H1 (cell line): ENCODE measurements around the gene FRS2. TPM values are rescaled to one million over a fixed set of nuclear protein-coding genes. Genes with fewer than 3 reads are reported as not detected.

Source experiments
- CTCF ChIA-PET: fragments of 300-600 bp; sonication (Branson Sonifier 250); formaldehyde crosslinking; loops from one replicate; lab custom pipeline; 2021; ENCODE audit not compliant: partially characterized antibody; lab: Charles Lee
- POLR2A ChIA-PET: fragments of 300-600 bp; sonication (Branson Sonifier 250); formaldehyde crosslinking; loops from one replicate; lab custom pipeline; 2021; ENCODE audit warnings: inconsistent platforms; ENCODE audit not compliant: partially characterized antibody; lab: Charles Lee
- DNase-seq, 2 experiments: peaks; one replicate each; pipeline versions ENCODE4 v3.0.0 to v3.0.0-alpha.2; 2010 to 2022; ENCODE audit warnings: low spot score in 2 of 2, low read depth in 1 of 2, mixed read lengths in 1 of 2
- FAIRE-seq: peaks from 2 replicates; lab custom pipeline; 2011; peaks lifted over from hg19 to GRCh38; lab: Jason Lieb, UNC
- H2AFZ ChIP-seq: 2 replicates; pipeline ENCODE4 v1.8.1; 2012; ENCODE audit warnings: low read length, inconsistent platforms
- H2AK5ac ChIP-seq: 2 replicates; pipeline ENCODE4 v1.6.1; 2013; ENCODE audit warnings: low read depth, low read length
- H2BK120ac ChIP-seq: replicated peaks from 2 replicates; pipeline ENCODE3; 2013; ENCODE audit warnings: low read depth, low read length, inconsistent platforms
- H2BK12ac ChIP-seq: 2 replicates; pipeline ENCODE4 v1.6.1; 2013; ENCODE audit warnings: low read depth, low read length
- H2BK15ac ChIP-seq: 2 replicates; pipeline ENCODE4 v1.6.1; 2013; ENCODE audit warnings: low read length
- H2BK20ac ChIP-seq: 2 replicates; pipeline ENCODE4 v1.6.1; 2013; ENCODE audit warnings: low read length
- H2BK5ac ChIP-seq: 2 replicates; pipeline ENCODE4 v1.6.1; 2013; ENCODE audit warnings: low read depth, low read length
- H3K14ac ChIP-seq: 2 replicates; pipeline ENCODE4 v1.6.1; 2013; ENCODE audit warnings: inconsistent platforms; ENCODE audit not compliant: insufficient read length
- H3K18ac ChIP-seq: 2 replicates; pipeline ENCODE4 v1.6.1; 2013; ENCODE audit warnings: low read length; ENCODE audit errors: extremely low read depth
- H3K23ac ChIP-seq: 2 replicates; pipeline ENCODE4 v1.6.1; 2013; ENCODE audit warnings: inconsistent platforms; ENCODE audit not compliant: insufficient read length
- H3K23me2 ChIP-seq: 2 replicates; pipeline ENCODE4 v1.6.1; 2013; ENCODE audit warnings: low read depth, low read length
- H3K27ac ChIP-seq: 2 replicates; pipeline ENCODE4 v1.6.1; 2011; ENCODE audit warnings: low read depth, low read length, inconsistent platforms
- H3K27me3 ChIP-seq, 4 experiments: replicated peaks in 1 of 4; 1 replicate in 1 of 4; 2 replicates in 3 of 4; pipeline versions ENCODE4 v1.6.1 to v1.8.1; 2011 to 2013; ENCODE audit warnings: low read length in 3 of 4, mild to moderate bottlenecking in 3 of 4, inconsistent platforms in 2 of 4, mixed read lengths in 2 of 4, moderate library complexity in 1 of 4; ENCODE audit not compliant: control insufficient read depth in 3 of 4, insufficient read depth in 3 of 4; ENCODE audit errors: extremely low read depth in 1 of 4
- H3K36me3 ChIP-seq, 4 experiments: 2 replicates each; pipeline versions ENCODE4 v1.6.1 to v1.8.1; 2011 to 2013; ENCODE audit warnings: mild to moderate bottlenecking in 4 of 4, low read length in 3 of 4, moderate library complexity in 2 of 4, control low read depth in 1 of 4, inconsistent platforms in 1 of 4; ENCODE audit not compliant: insufficient read depth in 4 of 4, control insufficient read depth in 2 of 4
- H3K4ac ChIP-seq: replicated peaks from 2 replicates; pipeline ENCODE3; 2013; ENCODE audit warnings: low read length, low read depth, mixed read lengths, inconsistent platforms; ENCODE audit not compliant: insufficient read length
- H3K4me1 ChIP-seq, 4 experiments: replicated peaks in 1 of 4; 1 replicate in 1 of 4; 2 replicates in 3 of 4; pipeline versions ENCODE4 v1.6.1 to v1.8.1; 2011 to 2013; ENCODE audit warnings: low read length in 3 of 4, inconsistent platforms in 2 of 4, mixed read lengths in 1 of 4; ENCODE audit not compliant: insufficient read depth in 4 of 4, control insufficient read depth in 3 of 4
- H3K4me2 ChIP-seq, 2 experiments: 2 replicates each; pipeline versions ENCODE4 v1.6.1 to v1.8.1; 2011 to 2013; ENCODE audit warnings: low read depth in 2 of 2, low read length in 2 of 2, control low read depth in 1 of 2, inconsistent platforms in 1 of 2, mild to moderate bottlenecking in 1 of 2; ENCODE audit not compliant: insufficient read depth in 1 of 2
- H3K4me3 ChIP-seq, 4 experiments: fragments of 200-600, 300-600 bp in 1 of 4; sonication (generic), shearing (Covaris generic), sonication (Bioruptor Twin) in 1 of 4; 2 replicates each; pipeline versions ENCODE4 v1.5.1 to v1.8.1; 2011 to 2016; ENCODE audit warnings: low read length in 4 of 4, low read depth in 3 of 4, control low read depth in 2 of 4, inconsistent platforms in 2 of 4, mild to moderate bottlenecking in 2 of 4, mixed read lengths in 1 of 4, moderate library complexity in 1 of 4; ENCODE audit not compliant: insufficient read depth in 2 of 4; ENCODE audit errors: extremely low read depth in 1 of 4
- H3K56ac ChIP-seq: replicated peaks from 2 replicates; pipeline ENCODE3; 2013; ENCODE audit warnings: low read depth, mild to moderate bottlenecking, mixed read lengths, low read length, inconsistent platforms; ENCODE audit not compliant: insufficient read length
- H3K79me1 ChIP-seq: 2 replicates; pipeline ENCODE4 v1.6.1; 2013; ENCODE audit warnings: low read depth, low read length, control low read depth
- H3K79me2 ChIP-seq, 2 experiments: 2 replicates each; pipeline versions ENCODE4 v1.6.1 to v1.8.1; 2012 to 2013; ENCODE audit warnings: low read length in 2 of 2, mild to moderate bottlenecking in 2 of 2, inconsistent platforms in 1 of 2; ENCODE audit not compliant: insufficient read depth in 2 of 2, control insufficient read depth in 1 of 2
- H3K9ac ChIP-seq, 4 experiments: replicated peaks in 1 of 4; 1 replicate in 1 of 4; 2 replicates in 3 of 4; pipeline versions ENCODE4 v1.6.1 to v1.8.1; 2011 to 2013; ENCODE audit warnings: low read depth in 3 of 4, low read length in 3 of 4, control low read depth in 2 of 4, mild to moderate bottlenecking in 2 of 4, moderate library complexity in 2 of 4, inconsistent platforms in 1 of 4; ENCODE audit errors: extremely low read depth in 1 of 4
- H3K9me3 ChIP-seq, 2 experiments: 2 replicates each; pipeline versions ENCODE4 v1.6.1 to v1.8.1; 2012 to 2013; ENCODE audit warnings: mild to moderate bottlenecking in 2 of 2, moderate library complexity in 2 of 2, control low read depth in 1 of 2, inconsistent platforms in 1 of 2, low read depth in 1 of 2, low read length in 1 of 2, mixed read lengths in 1 of 2; ENCODE audit not compliant: insufficient read depth in 2 of 2
- H4K20me1 ChIP-seq, 2 experiments: replicated peaks in 1 of 2; 2 replicates each; pipeline versions ENCODE3 to v1.8.1; 2011 to 2013; ENCODE audit warnings: inconsistent platforms in 2 of 2, low read length in 2 of 2, mild to moderate bottlenecking in 1 of 2; ENCODE audit not compliant: insufficient read depth in 2 of 2, control insufficient read depth in 1 of 2
- H4K5ac ChIP-seq: 2 replicates; pipeline ENCODE4 v1.6.1; 2013; ENCODE audit warnings: low read length, low read depth, mixed read lengths, inconsistent platforms; ENCODE audit not compliant: insufficient read length
- H4K8ac ChIP-seq: 2 replicates; pipeline ENCODE4 v1.8.0; 2013; ENCODE audit warnings: mild to moderate bottlenecking, moderate library complexity, low read length, inconsistent platforms; ENCODE audit not compliant: insufficient read depth; ENCODE audit errors: extremely low read depth
- H4K91ac ChIP-seq: replicated peaks from 2 replicates; pipeline ENCODE3; 2013; ENCODE audit warnings: low read length, mixed read lengths, inconsistent platforms; ENCODE audit not compliant: insufficient read length
- ASH2L ChIP-seq: fragments of 200-600, 300-600 bp; sonication (generic); IDR thresholded peaks from one replicate; pipeline ENCODE4 v1.7.1; 2017; ENCODE audit warnings: low read length
- BACH1 ChIP-seq: IDR thresholded peaks from 2 replicates; pipeline ENCODE4 v1.6.1; 2012; ENCODE audit warnings: low read length, improper control_type of control experiment
- CBX8 ChIP-seq: fragments of 300-800, 300-1000 bp; sonication (generic); IDR thresholded peaks from 2 replicates; pipeline ENCODE4 v1.7.1; 2016; ENCODE audit warnings: low read depth, low read length, borderline replicate concordance
- RFX5 ChIP-seq: IDR thresholded peaks from 2 replicates; pipeline ENCODE4 v1.6.1; 2011; ENCODE audit warnings: low read depth, low read length, improper control_type of control experiment, borderline replicate concordance
- ZNF274 ChIP-seq: IDR thresholded peaks from 2 replicates; pipeline ENCODE4 v1.7.0; 2012; ENCODE audit warnings: low read length, borderline replicate concordance; ENCODE audit errors: extremely low read depth
- WGBS, 2 experiments: shearing (Covaris generic) in 1 of 2; methylation state at CpG; one replicate each; pipeline versions ENCODE4 v1.1.6 to v1.1.7; 2013 to 2015; ENCODE audit warnings: low lambda C conversion rate in 2 of 2, mixed read lengths in 2 of 2, inconsistent platforms in 1 of 2, low coverage in 1 of 2, missing lambda C conversion rate in 1 of 2; ENCODE audit not compliant: insufficient replicate concordance in 2 of 2, insufficient coverage in 1 of 2, insufficient read length in 1 of 2; ENCODE audit errors: extremely low coverage in 1 of 2, missing lambda C conversion rate in 1 of 2; 5-methylcytosine and 5-hydroxymethylcytosine counted together
- polyA plus RNA-seq, 7 experiments: library from polyadenylated mRNA; depleted of rRNA in 3 of 7; stranded (reverse) in 5 of 7; unstranded in 2 of 7; fragments of >200 nt in 5 of 7; fragments of 200-250 nt in 2 of 7; gene quantifications; 1 replicate in 5 of 7; 2 replicates in 1 of 7; 4 replicates in 1 of 7; pipeline versions ENCODE4 v1.2.1 to v1.2.3, GENCODE V29; 2011 to 2013; ENCODE audit warnings: missing spikeins in 2 of 7, mixed read lengths in 2 of 7
- total RNA-seq: library from RNA; stranded (reverse); fragmentation: NEBNext Ultra II Directional; extraction: Animal tissue kit (Norgen Biotek cat#: 25700); gene quantifications from 2 replicates; pipeline ENCODE4 v1.2.1, GENCODE V29; 2021
- TF ChIP-seq, protein P1 (sequence below): IDR thresholded peaks from 2 replicates; pipeline ENCODE4 v1.6.1; 2012; ENCODE audit warnings: low read length, inconsistent platforms

The FRS2 gene
- total and polyA plus RNA-seq, 2 of the 8 experiments (the other 6 are each of a cell fraction or from before 2014, with no cell fraction given) = 10.3 to 35.8 TPM

DNA sequence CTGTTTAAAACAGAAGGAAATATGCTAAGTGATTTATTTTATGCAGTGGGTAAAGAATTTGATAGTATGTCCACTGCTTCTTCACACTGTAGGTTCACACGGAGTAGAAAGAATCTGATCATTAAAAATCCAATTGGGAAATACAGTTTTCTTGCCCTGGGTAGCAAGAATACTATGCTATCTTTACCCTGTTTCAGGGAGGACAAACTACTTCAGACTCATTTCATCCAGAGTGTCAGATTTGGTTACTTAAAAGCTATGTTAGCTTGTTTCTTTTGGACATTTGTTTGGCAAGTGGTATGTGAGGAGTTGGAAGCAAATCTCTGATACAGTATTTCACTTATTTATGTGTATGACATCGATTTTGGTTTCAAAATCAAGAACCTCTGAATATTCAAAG, 4.3 kb downstream of the FRS2 start:
- Histone ChIP-seq H2AK5ac (no peak overlapping the region), H3K18ac (no peak overlapping the region), H3K4me1 (peaks cover 0 to 5% (median 4%) of the 10 kb centered on the region in 4 experiments; a peak in 4 of 7 replicates), H2AFZ (no peak overlapping the region), H4K91ac (no peak overlapping the region), H3K56ac (no peak overlapping the region), H3K9ac (no peak overlapping the region), H3K4me2 (no peak overlapping the region), H2BK5ac (no peak overlapping the region), H3K27me3 (no peaks in the 10 kb centered on the region), H3K14ac (no peak overlapping the region), H3K79me1 (no peaks in the 10 kb centered on the region), H4K20me1 (peaks cover 6 to 8% of the 10 kb centered on the region in 2 experiments), H3K23ac (no peak overlapping the region), H3K27ac (no peak overlapping the region), H3K23me2 (no peaks in the 10 kb centered on the region; the same call in 1 of the 2 replicates), H2BK15ac (no peak overlapping the region), H3K79me2 (peaks cover 29 to 85% of the 10 kb centered on the region in 2 experiments), H3K9me3 (no peaks in the 10 kb centered on the region), H3K4ac (no peak overlapping the region), H2BK120ac (no peak overlapping the region), H4K8ac (no peak overlapping the region), H3K36me3 (no peaks in the 10 kb centered on the region), H2BK20ac (no peak overlapping the region), H4K5ac (no peak overlapping the region), H2BK12ac (no peak overlapping the region), H3K4me3 (no peak overlapping the region)
- ChIA-PET POLR2A (no interaction called here), CTCF (interaction anchor here (1.0 to 2.0 kb wide), 3 partner anchors 10 to 96 kb away, joined by 3 to 6 read pairs (median 4); no protein-coding TSS in a partner anchor)
- no peak for TF ChIP-seq CBX8
- TF ChIP-seq, protein P1, sequence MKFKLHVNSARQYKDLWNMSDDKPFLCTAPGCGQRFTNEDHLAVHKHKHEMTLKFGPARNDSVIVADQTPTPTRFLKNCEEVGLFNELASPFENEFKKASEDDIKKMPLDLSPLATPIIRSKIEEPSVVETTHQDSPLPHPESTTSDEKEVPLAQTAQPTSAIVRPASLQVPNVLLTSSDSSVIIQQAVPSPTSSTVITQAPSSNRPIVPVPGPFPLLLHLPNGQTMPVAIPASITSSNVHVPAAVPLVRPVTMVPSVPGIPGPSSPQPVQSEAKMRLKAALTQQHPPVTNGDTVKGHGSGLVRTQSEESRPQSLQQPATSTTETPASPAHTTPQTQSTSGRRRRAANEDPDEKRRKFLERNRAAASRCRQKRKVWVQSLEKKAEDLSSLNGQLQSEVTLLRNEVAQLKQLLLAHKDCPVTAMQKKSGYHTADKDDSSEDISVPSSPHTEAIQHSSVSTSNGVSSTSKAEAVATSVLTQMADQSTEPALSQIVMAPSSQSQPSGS = no peak
- TF ChIP-seq BACH1 = no peak
- no peak for TF ChIP-seq ZNF274
- TF ChIP-seq ASH2L = no peak
- TF ChIP-seq RFX5 = no peak
- no peak for DNase-seq
- no peak for FAIRE-seq
- WGBS, 2 experiments = 87% methylated on average over 2 of the region's 2 CpGs; no CpG with 5 or more reads in 1 of the 2 experiments
